BLaER1 (cell line): Measurements from ENCODE around the gene ARHGEF3.

ENCODE experiments used
- H3K27ac ChIP-seq: shearing (Covaris generic); formaldehyde crosslinking; 2 replicates; pipeline ENCODE4 v1.8.1; 2022
- H3K27me3 ChIP-seq: shearing (Covaris generic); formaldehyde crosslinking; 2 replicates; pipeline ENCODE4 v1.8.1; 2022
- H3K36me3 ChIP-seq: shearing (Covaris generic); formaldehyde crosslinking; 2 replicates; pipeline ENCODE4 v1.8.1; 2022
- H3K4me1 ChIP-seq: shearing (Covaris generic); formaldehyde crosslinking; 2 replicates; pipeline ENCODE4 v1.8.1; 2022
- H3K4me2 ChIP-seq: shearing (Covaris generic); formaldehyde crosslinking; 2 replicates; pipeline ENCODE4 v1.8.1; 2022
- H3K4me3 ChIP-seq: shearing (Covaris generic); formaldehyde crosslinking; 2 replicates; pipeline ENCODE4 v1.8.1; 2022
- H3K9ac ChIP-seq: shearing (Covaris generic); formaldehyde crosslinking; 2 replicates; pipeline ENCODE4 v1.8.1; 2022
- H3K9me3 ChIP-seq: shearing (Covaris generic); formaldehyde crosslinking; 2 replicates; pipeline ENCODE4 v1.8.1; 2022
- H4K20me1 ChIP-seq: shearing (Covaris generic); formaldehyde crosslinking; 2 replicates; pipeline ENCODE4 v1.8.1; 2022
- Cebpa-rat ChIP-seq: shearing (Covaris generic); IDR thresholded peaks from 2 replicates; pipeline ENCODE4 v1.8.1; 2022

Gene ARHGEF3

GRCh38 chr3:56801662-56802377 lies at the start of gene ARHGEF3:
ARHGEF3 (minus strand) TSS chr3:56801949; CDS start chr3:56801798, 151 bp downstream.
- Histone ChIP-seq H3K27me3 (peaks cover 27% of the 10 kb centered on the region), H4K20me1 (peaks cover 19% of the 10 kb centered on the region; the same call in 1 of the 2 replicates), H3K36me3 (no peaks in the 10 kb centered on the region), H3K4me1 (peaks cover 16% of the 10 kb centered on the region; the same call in 1 of the 2 replicates), H3K4me3 (peak within 1 kb of the TSS; percentile 69), H3K27ac (0 out of 2 replicates have a peak within 1 kb of the TSS, but pooled peaks have one; percentile 26), H3K9ac (peak within 1 kb of the TSS; percentile 63), H3K9me3 (no peaks in the 10 kb centered on the region), H3K4me2 (peak within 1 kb of the TSS; percentile 94)
- TF ChIP-seq Cebpa-rat: no peak

GRCh38 chr3:56849698-56850097 lies 47.9 kb upstream of the ARHGEF3 start:
- Histone ChIP-seq H3K9ac (no peak overlapping the region), H4K20me1 (no peaks in the 10 kb centered on the region), H3K4me3 (no peak overlapping the region), H3K27ac (no peak overlapping the region), H3K9me3 (peaks cover 4% of the 10 kb centered on the region; the same call in 1 of the 2 replicates), H3K4me1 (no peaks in the 10 kb centered on the region), H3K27me3 (no peaks in the 10 kb centered on the region), H3K36me3 (no peaks in the 10 kb centered on the region), H3K4me2 (no peak overlapping the region)
- TF ChIP-seq Cebpa-rat: no peak

GRCh38 chr3:56845505-56845904 lies 43.8 kb upstream of the ARHGEF3 start:
- Histone ChIP-seq H3K4me1 (peaks cover 10% of the 10 kb centered on the region; the same call in 1 of the 2 replicates), H3K9me3 (peaks cover 6% of the 10 kb centered on the region; the same call in 1 of the 2 replicates), H3K4me2 (no peak overlapping the region), H3K4me3 (no peak overlapping the region), H3K27me3 (no peaks in the 10 kb centered on the region), H3K27ac (no peak overlapping the region), H3K36me3 (no peaks in the 10 kb centered on the region), H4K20me1 (no peaks in the 10 kb centered on the region), H3K9ac (no peak overlapping the region)
- TF ChIP-seq Cebpa-rat: no peak

GRCh38 chr3:56844536-56844935 lies 42.8 kb upstream of the ARHGEF3 start:
- Histone ChIP-seq H3K4me1 (peaks cover 10% of the 10 kb centered on the region; the same call in 1 of the 2 replicates), H3K27ac (no peak overlapping the region), H3K9me3 (peaks cover 6% of the 10 kb centered on the region; the same call in 1 of the 2 replicates), H3K4me3 (no peak overlapping the region), H3K36me3 (no peaks in the 10 kb centered on the region), H3K27me3 (no peaks in the 10 kb centered on the region), H3K9ac (no peak overlapping the region), H3K4me2 (no peak overlapping the region), H4K20me1 (no peaks in the 10 kb centered on the region)
- no peak for TF ChIP-seq Cebpa-rat

GRCh38 chr3:56839784-56840715 lies 38.3 kb upstream of the ARHGEF3 start:
- H4K20me1 ChIP-seq: no peaks in the 10 kb centered on the region
- H3K4me3 ChIP-seq: no peak overlapping the region
- no peaks in the 10 kb centered on the region for H3K36me3 ChIP-seq
- no peak overlapping the region for H3K27ac ChIP-seq
- no peak for TF ChIP-seq Cebpa-rat
- H3K27me3 ChIP-seq: no peaks in the 10 kb centered on the region
- peaks cover 10% of the 10 kb centered on the region; the same call in 1 of the 2 replicates for H3K4me1 ChIP-seq
- H3K9ac ChIP-seq: no peak overlapping the region
- no peak overlapping the region for H3K4me2 ChIP-seq
- peaks cover 5% of the 10 kb centered on the region; the same call in 1 of the 2 replicates for H3K9me3 ChIP-seq

GRCh38 chr3:56838448-56838847 lies 36.7 kb upstream of the ARHGEF3 start:
- Histone ChIP-seq H3K27ac (no peak overlapping the region), H3K9me3 (no peaks in the 10 kb centered on the region)

GRCh38 chr3:56837196-56837955 lies 35.6 kb upstream of the ARHGEF3 start:
- H3K9ac ChIP-seq: no peak overlapping the region
- no peak overlapping the region for H3K4me3 ChIP-seq
- TF ChIP-seq Cebpa-rat: no peak
- H3K36me3 ChIP-seq: no peaks in the 10 kb centered on the region
- H3K27me3 ChIP-seq: no peaks in the 10 kb centered on the region
- H3K9me3 ChIP-seq: no peaks in the 10 kb centered on the region
- peaks cover 11% of the 10 kb centered on the region for H3K4me1 ChIP-seq
- H3K27ac ChIP-seq: no peak overlapping the region
- H4K20me1 ChIP-seq: no peaks in the 10 kb centered on the region
- no peak overlapping the region for H3K4me2 ChIP-seq

More at GRCh38 chr3:56838448-56838847, 36.7 kb upstream of the ARHGEF3 start:
- Histone ChIP-seq H4K20me1 (no peaks in the 10 kb centered on the region), H3K4me3 (no peak overlapping the region), H3K9ac (no peak overlapping the region), H3K4me1 (peaks cover 11% of the 10 kb centered on the region), H3K27me3 (no peaks in the 10 kb centered on the region), H3K4me2 (no peak overlapping the region), H3K36me3 (no peaks in the 10 kb centered on the region)
- TF ChIP-seq Cebpa-rat: no peak

- Histone ChIP-seq H3K9me3 (no peaks in the 10 kb centered on the region), H3K36me3 (no peaks in the 10 kb centered on the region), H3K27ac (no peak overlapping the region), H3K27me3 (no peaks in the 10 kb centered on the region), H3K9ac (no peak overlapping the region), H3K4me3 (no peak overlapping the region), H3K4me1 (peaks cover 10% of the 10 kb centered on the region), H3K4me2 (no peak overlapping the region), H4K20me1 (no peaks in the 10 kb centered on the region)
- TF ChIP-seq Cebpa-rat: 0 out of 2 replicates have a peak, but pooled peaks have one; percentile 11
Measured at GRCh38 chr3:56836276-56837163, 34.8 kb upstream of the ARHGEF3 start.
